Left cardiac atrium (tissue), 4 donors: ENCODE measurements around the gene ZRANB2. TPM values are rescaled to one million over a fixed set of nuclear protein-coding genes. Genes with fewer than 3 reads are reported as not detected.

ENCODE experiments used
- ATAC-seq, 2 donors: fragments of 200-7000 bp; cut with Tn5 transposase; one replicate each; pipeline ENCODE4 v1.9.1; 2020; ENCODE audit warnings: mild to moderate bottlenecking in 2 of 2, moderate library complexity in 2 of 2
- DNase-seq: peaks from one replicate; pipeline ENCODE4 v3.0.0-alpha.2; 2020
- intact Hi-C, 2 donors: fragments of 100-400 bp; cut with DNase I; formaldehyde crosslinking; loops; one replicate each; pipeline versions ENCODE4 v1.14.1 to v1.15.1; 2022 to 2023
- long read RNA-seq: library from polyadenylated mRNA; unstranded; transcript quantifications from one replicate; pipeline ENCODE4 v2.0.0, GENCODE V29; 2021
- total RNA-seq, 2 donors: library from RNA; stranded (reverse); fragmentation: NEBNext Ultra II Directional; extraction: Animal tissue kit (Norgen Biotek cat#: 25700); gene quantifications; one replicate each; pipeline ENCODE4 v1.2.1, GENCODE V29; 2021
- donor health status: DM: no; HTN: yes; CAD: no.
- donor health status: DM: no; HTN: yes; CAD: no; lungs with severe emphysema.
- donor health status: DM: yes; HTN: yes; CAD: no.
- donor health status: Dilated cardiomyopathy.

ZRANB2 gene
- total RNA-seq: 10 to 100 TPM; 49.2 to 54.5 TPM
- long read RNA-seq, transcript ZRANB2-202 (10 exons, 3,078 nt): minor isoform, 10 of 43 reads
- long read RNA-seq, transcript ZRANB2-201 (11 exons, 2,821 nt): major isoform, 12 of 43 reads
- long read RNA-seq, partial matches to known transcripts: 14 of 43 reads
- long read RNA-seq, other reads (novel, unspliced or antisense): 7 of 43 reads

DNA sequence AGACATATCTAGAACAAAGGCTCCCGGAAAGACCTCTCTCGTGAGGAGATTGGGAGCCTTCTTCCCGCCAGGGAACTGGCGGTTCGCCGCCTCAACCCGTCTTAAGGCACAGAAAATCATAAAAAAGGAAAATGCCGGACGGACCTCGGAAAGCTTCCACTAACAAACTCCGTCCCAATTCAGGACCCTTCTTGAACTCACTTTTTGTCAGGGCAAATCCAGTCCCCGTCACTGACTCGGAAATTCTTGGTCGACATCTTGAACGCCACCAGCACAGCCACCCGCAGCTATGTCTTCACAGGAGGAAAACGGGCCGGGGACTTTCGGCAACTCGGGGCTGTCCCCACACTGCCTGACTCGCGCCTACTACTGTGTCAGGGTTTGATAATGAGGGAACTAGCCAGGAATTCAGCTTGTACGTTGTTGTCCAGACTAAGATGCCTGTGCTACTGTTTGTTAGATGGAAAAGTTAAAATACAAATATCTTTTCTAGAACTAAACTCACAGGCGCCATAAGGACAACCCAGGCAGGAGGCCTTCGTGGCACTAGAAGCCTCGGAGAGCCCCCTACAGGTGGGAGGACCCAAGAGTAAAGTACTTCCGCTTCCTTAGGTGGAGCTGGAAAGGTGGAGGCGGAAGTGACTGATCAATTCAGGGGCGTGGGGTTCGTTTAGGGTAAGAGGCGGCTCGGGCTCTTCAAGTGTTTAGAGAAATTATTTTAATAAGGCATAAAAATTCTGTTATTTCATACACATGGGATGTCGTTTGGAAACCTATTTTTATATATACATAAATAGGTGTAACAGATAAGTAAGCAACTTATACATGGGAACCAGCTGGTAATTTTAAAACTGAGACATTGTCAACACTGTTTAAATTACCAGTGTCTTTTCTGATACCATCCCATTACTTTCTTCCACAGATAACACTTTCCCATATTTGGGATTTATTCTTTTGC, at the start of gene ZRANB2:
Gene ZRANB2 (minus strand): TSS at position 297 of the 958 bp plus-strand sequence. CDS start 40 bp downstream, at position 257.
- peak; percentile 98 for ATAC-seq

DNA sequence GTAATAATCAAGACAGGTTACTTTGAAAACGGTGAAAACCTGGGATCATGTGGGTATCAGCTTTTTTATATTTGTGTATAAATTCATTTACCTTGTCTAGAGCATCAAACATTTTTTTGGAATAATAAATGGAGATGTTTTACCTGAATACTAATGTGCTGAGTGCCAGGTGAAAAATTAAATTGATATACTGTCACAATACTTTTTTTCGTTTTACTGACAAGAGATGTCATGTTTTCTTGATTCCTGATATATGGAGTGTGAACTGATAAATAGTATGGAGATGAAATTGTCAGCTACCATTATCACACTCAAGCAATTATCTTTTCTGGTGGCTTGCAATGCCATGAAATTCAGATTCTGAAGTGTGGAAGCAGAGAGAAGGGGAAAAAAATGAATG, 47.2 kb upstream of the ZRANB2 start:
- DNase-seq (no peak), ATAC-seq (no peak)
- intact Hi-C loops: no loop called here

More for the DNA sequence above, at the start of gene ZRANB2:
- intact Hi-C loops: no loop called here
- DNase-seq: peak; percentile 91

GRCh38 chr1:71118086-71118485, 37.3 kb upstream of the ZRANB2 start:
- DNase-seq (no peak), ATAC-seq (no peak)
- intact Hi-C loops: no loop called here

GRCh38 chr1:71116729-71117128, 35.9 kb upstream of the ZRANB2 start:
- intact Hi-C loops: no loop called here
- DNase-seq (no peak), ATAC-seq (no peak)

- DNase-seq: no peak
- ATAC-seq: no peak
These were observed 26.0 kb upstream of the ZRANB2 start for GRCh38 chr1:71106658-71107322.

DNA sequence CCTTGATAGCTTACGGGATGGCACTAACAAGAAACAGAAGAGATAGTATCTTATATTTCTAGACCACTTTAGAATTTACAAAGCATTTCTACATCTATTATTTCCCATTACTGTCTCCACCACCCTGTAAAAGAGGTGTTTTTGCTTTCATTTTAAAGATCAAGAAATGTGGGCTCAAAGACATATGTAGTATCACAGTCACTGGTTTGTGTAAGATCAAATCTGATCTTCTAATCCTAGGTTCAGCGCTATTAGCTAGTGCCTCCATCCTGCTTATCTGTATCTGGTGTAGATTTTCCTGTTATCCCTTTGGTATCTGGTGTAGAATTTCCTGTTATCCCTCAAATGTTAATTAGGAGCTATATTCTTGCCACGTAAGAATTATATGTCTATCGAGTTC, 23.6 kb upstream of the ZRANB2 start:
- DNase-seq (no peak), ATAC-seq (no peak)
- intact Hi-C loops: no loop called here

More at GRCh38 chr1:71106658-71107322, 26.0 kb upstream of the ZRANB2 start:
- intact Hi-C loops: no loop called here

GRCh38 chr1:71101839-71102376, 21.1 kb upstream of the ZRANB2 start:
- DNase-seq (no peak), ATAC-seq (no peak)
- intact Hi-C loops: no loop called here

DNA sequence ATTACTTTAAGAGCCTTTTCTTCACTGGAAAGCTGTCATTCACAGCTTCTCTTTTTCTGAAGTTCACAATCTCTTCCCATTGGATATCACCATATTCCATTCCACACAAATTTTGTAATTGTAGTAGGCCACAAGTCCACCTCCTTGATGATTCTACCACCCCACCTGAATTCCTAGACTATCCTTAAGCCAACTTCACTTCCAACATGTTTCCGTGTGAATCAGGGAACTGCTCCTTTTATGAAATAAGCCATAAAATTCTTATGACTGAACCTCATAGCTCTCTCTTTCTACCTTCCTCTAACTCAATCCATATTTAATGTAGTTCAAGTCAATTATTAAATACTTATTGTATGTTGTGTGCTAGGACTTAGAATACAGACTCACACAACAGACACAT, 16.6 kb upstream of the ZRANB2 start:
- DNase-seq (no peak), ATAC-seq (no peak)
- intact Hi-C loops: loop anchor here in 1 of 2 donors (5.0 kb wide), 1 partner anchor 425 kb away; no protein-coding TSS in a partner anchor

DNA sequence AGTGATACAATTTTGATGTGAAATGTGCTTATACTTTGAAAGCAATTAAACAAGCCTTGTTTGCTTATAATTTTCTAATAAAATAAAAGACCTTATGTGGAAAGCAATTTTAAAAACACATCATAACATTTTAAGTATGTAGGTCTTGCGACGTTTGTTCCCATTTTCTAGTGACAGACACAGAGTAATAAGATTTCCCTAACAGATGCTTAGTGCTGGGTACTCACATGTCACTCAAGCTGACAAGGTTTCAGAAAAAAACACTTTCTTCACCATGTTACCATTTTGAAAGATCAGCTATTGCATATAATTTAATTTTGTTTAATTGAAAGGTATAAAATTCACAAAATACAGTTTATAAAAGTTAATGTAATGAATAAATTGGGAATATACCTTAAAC, 14.1 kb upstream of the ZRANB2 start:
- intact Hi-C loops: loop anchor here in 1 of 2 donors (5.0 kb wide), 1 partner anchor 427 kb away; no protein-coding TSS in a partner anchor
- ATAC-seq: no peak
- no peak for DNase-seq

DNA sequence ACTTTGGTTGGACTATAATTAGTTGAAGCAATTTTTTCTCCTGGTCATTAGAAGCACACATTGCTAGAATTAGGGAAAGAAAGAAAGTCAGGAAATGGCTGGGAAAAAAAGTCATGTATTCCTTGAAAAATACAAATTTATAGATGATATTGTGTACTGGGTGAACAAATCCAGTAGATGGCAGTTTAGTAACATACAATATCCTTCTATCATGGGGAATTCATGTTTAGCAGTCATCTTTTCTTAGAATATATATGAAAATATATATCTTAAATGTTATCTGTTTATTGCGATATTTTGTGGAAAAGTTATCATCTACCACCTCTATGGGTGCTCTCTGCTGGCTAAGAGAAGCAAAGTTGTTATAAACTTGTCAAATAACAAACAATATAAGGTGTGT, 13.1 kb upstream of the ZRANB2 start:
- ATAC-seq: no peak
- intact Hi-C loops: no loop called here
- no peak for DNase-seq

DNA sequence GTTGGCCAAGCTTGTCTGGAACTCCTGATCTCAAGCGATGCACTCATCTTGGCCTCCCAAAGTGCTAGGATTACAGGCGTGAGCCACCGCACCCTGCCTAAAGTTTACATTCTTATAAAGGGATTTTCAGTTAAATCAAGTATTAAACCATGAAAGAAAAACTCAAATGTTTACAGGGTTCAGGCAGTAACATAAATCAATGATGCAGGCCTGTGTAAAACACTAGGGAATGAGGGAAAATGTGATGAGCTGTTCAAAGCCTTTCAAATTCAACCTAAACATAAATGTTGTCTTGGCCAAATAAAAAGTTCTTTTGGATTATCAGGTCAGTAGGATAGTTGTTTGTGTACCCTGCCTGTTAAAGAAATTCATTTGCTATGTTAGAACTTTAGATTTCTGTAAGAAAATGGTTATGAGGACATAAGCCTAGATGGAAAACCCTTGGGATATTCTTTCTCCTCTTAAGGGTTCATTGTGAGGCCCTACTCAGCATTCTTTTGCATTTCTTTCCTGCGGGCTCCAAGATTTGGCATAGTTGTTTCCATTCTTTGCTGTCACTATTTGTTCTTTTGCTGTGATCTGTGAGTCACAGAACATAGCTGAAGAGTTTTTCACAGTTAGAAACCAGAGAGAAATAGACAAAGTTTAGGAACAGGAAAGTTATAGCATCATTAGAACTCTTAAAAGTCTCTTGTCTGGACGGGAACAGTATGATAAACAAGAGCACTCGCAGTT, 8.9 kb upstream of the ZRANB2 start:
- intact Hi-C loops: loop anchor here in 1 of 2 donors (5.0 kb wide), 1 partner anchor 418 kb away; no protein-coding TSS in a partner anchor
- ATAC-seq (no peak), DNase-seq (no peak)

GRCh38 chr1:71088645-71089287, 7.9 kb upstream of the ZRANB2 start:
- no peak for DNase-seq
- intact Hi-C loops: loop anchor here in 1 of 2 donors (5.0 kb wide), 1 partner anchor 419 kb away; no protein-coding TSS in a partner anchor
- no peak for ATAC-seq

- intact Hi-C loops: loop anchor here in 1 of 2 donors (5.0 kb wide), 1 partner anchor 420 kb away; no protein-coding TSS in a partner anchor
- ATAC-seq (no peak), DNase-seq (no peak)
These were observed 6.9 kb upstream of the ZRANB2 start for GRCh38 chr1:71087713-71088112.

- intact Hi-C loops: loop anchor here in 1 of 2 donors (5.0 kb wide), 1 partner anchor 420 kb away; no protein-coding TSS in a partner anchor
These were observed 6.2 kb upstream of the ZRANB2 start for GRCh38 chr1:71087060-71087459.

DNA sequence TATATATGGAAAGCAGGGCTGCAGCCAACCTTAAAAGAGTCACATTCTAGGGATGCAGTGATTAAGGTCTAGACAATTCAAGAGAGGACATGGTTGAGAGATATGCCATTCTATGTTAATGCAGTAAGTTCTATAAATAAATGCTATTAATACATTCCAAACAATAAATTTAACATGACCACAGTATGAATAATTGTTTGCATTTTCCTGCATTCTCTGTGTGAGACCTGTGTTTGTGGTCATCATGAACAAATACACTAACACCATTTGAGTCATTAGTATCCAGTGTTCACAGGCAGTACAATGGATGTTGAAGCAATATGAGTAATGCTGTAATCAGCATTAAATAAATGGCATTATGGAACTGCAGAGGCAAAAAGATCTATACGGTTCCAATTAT, 5.5 kb upstream of the ZRANB2 start:
- no peak for ATAC-seq
- DNase-seq: no peak
- intact Hi-C loops: loop anchor here in 1 of 2 donors (5.0 kb wide), 1 partner anchor 421 kb away; no protein-coding TSS in a partner anchor

More at GRCh38 chr1:71087060-71087459, 6.2 kb upstream of the ZRANB2 start:
- DNase-seq (no peak), ATAC-seq (no peak)

GRCh38 chr1:71083271-71083670, 2.4 kb upstream of the ZRANB2 start:
- ATAC-seq (no peak), DNase-seq (no peak)
- intact Hi-C loops: no loop called here

DNA sequence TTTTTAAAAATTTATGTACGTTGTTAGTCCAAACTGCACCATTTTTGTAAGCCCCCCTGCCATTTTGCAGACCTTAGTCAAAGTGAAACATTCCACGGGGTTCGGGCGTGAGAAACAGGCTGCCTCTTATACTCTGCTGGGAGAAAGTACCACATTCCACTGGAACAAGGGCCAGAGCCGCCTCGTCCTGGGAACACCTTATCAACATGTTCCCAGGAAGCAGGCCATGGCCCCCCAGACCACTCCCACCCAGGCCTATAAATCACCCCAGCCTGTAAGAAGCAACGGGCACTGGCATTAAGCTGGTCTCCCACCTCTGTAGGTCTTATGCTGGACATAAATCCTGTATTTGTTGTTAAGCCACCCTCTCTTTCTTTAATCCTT, 854 bp upstream of the ZRANB2 start:
- intact Hi-C loops: no loop called here
- ATAC-seq: no peak
- DNase-seq: no peak

DNA sequence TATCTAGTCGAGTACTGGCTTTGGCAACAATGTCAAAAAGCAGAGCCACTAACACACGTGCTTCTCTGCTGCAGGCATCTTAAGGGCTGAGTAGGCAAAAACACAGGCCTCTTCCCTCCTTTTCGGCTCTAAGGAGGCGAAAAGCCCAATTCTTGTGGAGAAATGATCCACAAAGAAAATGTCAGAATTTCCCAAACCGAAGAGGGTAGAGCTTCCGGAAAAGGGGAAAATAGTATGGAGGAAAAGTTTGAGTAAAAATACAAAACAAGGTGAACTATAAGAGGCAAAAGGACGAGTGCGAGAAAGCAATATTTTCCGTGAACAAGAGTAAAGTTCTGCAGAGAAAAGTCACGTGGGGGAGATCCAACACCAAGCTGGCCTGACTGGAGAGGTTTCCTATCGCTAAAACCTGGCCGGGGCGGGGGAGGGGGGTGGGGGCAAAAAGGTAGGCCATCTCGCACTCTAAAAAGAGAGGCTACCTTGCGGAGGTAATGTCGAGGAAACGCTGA, 551 bp downstream of the ZRANB2 start:
- ATAC-seq (peak; percentile 28 to 58), DNase-seq (no peak)
- intact Hi-C loops: no loop called here
